OCI-LY1 (cell line): ENCODE data around the gene ALCAM.

Experiments
- H2AFZ ChIP-seq: fragments of 200-600 bp; sonication (generic), shearing (Covaris generic); 2 replicates; pipeline ENCODE4 v1.6.0; 2014; ENCODE audit warnings: antibody characterized with exemption, mild to moderate bottlenecking, low read length
- H3F3A ChIP-seq: fragments of 200-600 bp; sonication (generic), shearing (Covaris generic); 2 replicates; pipeline ENCODE4 v1.6.0; 2014; ENCODE audit warnings: mild to moderate bottlenecking, antibody characterized with exemption, low read length, moderate library complexity; ENCODE audit not compliant: insufficient read depth
- H3K27ac ChIP-seq: fragments of 200-600 bp; sonication (generic); 2 replicates; pipeline ENCODE4 v1.5.1; 2014; ENCODE audit warnings: low read length, mixed run types, mild to moderate bottlenecking, low read depth; ENCODE audit not compliant: poor library complexity, severe bottlenecking
- H3K27me3 ChIP-seq: fragments of 200-600 bp; sonication (generic); 2 replicates; pipeline ENCODE4 v1.6.0; 2014; ENCODE audit warnings: antibody characterized with exemption, mild to moderate bottlenecking, low read length, moderate library complexity; ENCODE audit not compliant: insufficient read depth
- H3K36me3 ChIP-seq: fragments of 200-600 bp; sonication (generic); 2 replicates; pipeline ENCODE4 v1.6.1; 2014; ENCODE audit warnings: mild to moderate bottlenecking, antibody characterized with exemption, low read length, moderate library complexity, mixed read lengths; ENCODE audit not compliant: insufficient read depth
- H3K4me1 ChIP-seq: fragments of 200-600 bp; sonication (generic); 2 replicates; pipeline ENCODE4 v1.5.1; 2014; ENCODE audit warnings: mild to moderate bottlenecking, low read length, moderate library complexity; ENCODE audit not compliant: insufficient read depth, severe bottlenecking
- H3K4me2 ChIP-seq: fragments of 200-600 bp; sonication (generic), shearing (Covaris generic); 2 replicates; pipeline ENCODE4 v1.6.1; 2014; ENCODE audit warnings: low read length
- H3K4me3 ChIP-seq: fragments of 200-600 bp; sonication (generic); 2 replicates; pipeline ENCODE4 v1.5.1; 2014; ENCODE audit warnings: low read length, low read depth, mild to moderate bottlenecking, mixed read lengths; ENCODE audit not compliant: poor library complexity, severe bottlenecking
- H3K79me2 ChIP-seq: fragments of 200-600 bp; shearing (Covaris generic); 2 replicates; pipeline ENCODE4 v1.6.1; 2016; ENCODE audit warnings: mixed run types, low read length, mixed read lengths; ENCODE audit not compliant: insufficient read depth
- H3K9ac ChIP-seq: fragments of 200-600 bp; sonication (generic), shearing (Covaris generic); 2 replicates; pipeline ENCODE4 v1.6.1; 2014; ENCODE audit warnings: mild to moderate bottlenecking, low read length, mixed read lengths
- H3K9me2 ChIP-seq: fragments of 200-600 bp; sonication (generic), shearing (Covaris generic); 2 replicates; pipeline ENCODE4 v1.6.1; 2014; ENCODE audit warnings: low read depth, mild to moderate bottlenecking, low read length, mixed read lengths
- H3K9me3 ChIP-seq: fragments of 200-600 bp; shearing (Covaris generic); 2 replicates; pipeline ENCODE4 v1.6.1; 2014; ENCODE audit warnings: low read length, mixed read lengths
- H4K20me1 ChIP-seq: fragments of 200-600 bp; sonication (generic), shearing (Covaris generic); 2 replicates; pipeline ENCODE4 v1.6.0; 2016; ENCODE audit warnings: mild to moderate bottlenecking, low read length; ENCODE audit not compliant: insufficient read depth
- CTCF ChIP-seq: fragments of 200-600 bp; sonication (generic), shearing (Covaris generic); IDR thresholded peaks from 2 replicates; pipeline ENCODE4 v1.5.1; 2017; ENCODE audit warnings: mild to moderate bottlenecking, antibody characterized with exemption, low read length, moderate library complexity, mixed read lengths
- EZH2 ChIP-seq: fragments of 200-600 bp; sonication (generic), shearing (Covaris generic); IDR thresholded peaks from 2 replicates; pipeline ENCODE4 v1.8.0; 2017; ENCODE audit warnings: borderline replicate concordance, mixed run types, mild to moderate bottlenecking, antibody characterized with exemption, low read length, moderate library complexity, mixed read lengths

The ALCAM gene

DNA sequence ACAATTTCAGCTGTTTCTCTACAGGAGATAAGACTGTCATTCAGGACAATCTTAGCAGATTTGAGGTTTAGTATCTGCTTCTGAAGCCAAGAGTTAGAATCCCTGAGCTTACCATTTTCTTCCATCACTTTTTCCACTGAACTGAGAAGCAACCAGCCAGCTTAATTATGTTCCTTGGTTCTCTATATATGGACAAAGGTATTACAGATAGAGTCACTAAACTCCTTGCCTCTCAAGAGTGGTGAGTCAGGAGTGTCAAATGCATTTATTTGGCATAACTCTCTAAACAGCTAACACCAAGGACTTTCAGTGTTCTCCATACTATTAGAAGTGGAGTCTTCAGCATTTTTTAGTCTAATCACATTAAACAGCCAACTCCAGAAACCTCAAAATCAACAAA lies 239.3 kb downstream of the ALCAM start:
- TF ChIP-seq EZH2 (no peak), CTCF (no peak)
- H3K27ac ChIP-seq, result no peak overlapping the region
- no peak overlapping the region for H3K4me2 ChIP-seq
- no peaks in the 10 kb centered on the region for H3K36me3 ChIP-seq
- no peaks in the 10 kb centered on the region for H4K20me1 ChIP-seq
- H3F3A ChIP-seq, result no peaks in the 10 kb centered on the region
- no peak overlapping the region for H3K4me3 ChIP-seq
- H3K9me3 ChIP-seq, result no peaks in the 10 kb centered on the region
- H2AFZ ChIP-seq, result no peak overlapping the region
- no peaks in the 10 kb centered on the region for H3K27me3 ChIP-seq
- H3K9ac ChIP-seq, result no peak overlapping the region
- H3K9me2 ChIP-seq, result no peaks in the 10 kb centered on the region
- no peaks in the 10 kb centered on the region for H3K79me2 ChIP-seq
- no peaks in the 10 kb centered on the region for H3K4me1 ChIP-seq

- no peaks in the 10 kb centered on the region for H3K9me3 ChIP-seq
- H4K20me1 ChIP-seq, result no peaks in the 10 kb centered on the region
- H3K4me3 ChIP-seq, result no peak overlapping the region
- H3K36me3 ChIP-seq, result no peaks in the 10 kb centered on the region
- H3K27ac ChIP-seq, result no peak overlapping the region
- no peak overlapping the region for H3K9ac ChIP-seq
- H3K79me2 ChIP-seq, result no peaks in the 10 kb centered on the region
- no peak for TF ChIP-seq EZH2
- TF ChIP-seq CTCF, result no peak
- H3F3A ChIP-seq, result no peaks in the 10 kb centered on the region
- H3K4me2 ChIP-seq, result no peak overlapping the region
- H3K27me3 ChIP-seq, result no peaks in the 10 kb centered on the region
- H2AFZ ChIP-seq, result no peak overlapping the region
- no peaks in the 10 kb centered on the region for H3K4me1 ChIP-seq
- H3K9me2 ChIP-seq, result no peaks in the 10 kb centered on the region
Observed at GRCh38 chr3:105608623-105609022, 241.9 kb downstream of the ALCAM start.

DNA sequence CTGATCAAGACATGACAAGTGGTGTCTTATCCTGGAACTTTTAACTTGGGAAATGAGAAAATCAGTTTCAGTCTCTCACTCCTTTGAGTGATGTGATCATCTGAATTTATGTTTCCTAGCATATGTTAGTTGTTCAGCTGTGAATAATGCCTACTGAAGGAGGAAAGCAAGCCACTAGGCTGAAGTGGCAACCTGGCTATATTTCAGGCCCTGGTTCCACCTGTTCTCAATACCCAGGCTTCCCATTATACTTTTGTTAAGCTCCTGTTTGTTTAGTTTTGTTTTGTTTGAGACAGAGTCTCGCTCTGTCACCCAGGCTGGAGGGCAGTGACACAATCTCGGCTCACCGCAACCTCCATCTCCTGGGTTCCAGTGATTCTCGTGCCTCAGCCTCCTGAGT lies 243.8 kb downstream of the ALCAM start:
- TF ChIP-seq EZH2 (no peak), CTCF (no peak)
- no peak overlapping the region for H3K27ac ChIP-seq
- no peaks in the 10 kb centered on the region for H3K9me3 ChIP-seq
- H4K20me1 ChIP-seq, result no peaks in the 10 kb centered on the region
- no peaks in the 10 kb centered on the region for H3K27me3 ChIP-seq
- no peaks in the 10 kb centered on the region for H3K36me3 ChIP-seq
- no peaks in the 10 kb centered on the region for H3K79me2 ChIP-seq
- no peak overlapping the region for H3K4me3 ChIP-seq
- no peaks in the 10 kb centered on the region for H3K9me2 ChIP-seq
- no peaks in the 10 kb centered on the region for H3F3A ChIP-seq
- no peak overlapping the region for H3K4me2 ChIP-seq
- H2AFZ ChIP-seq, result no peak overlapping the region
- H3K9ac ChIP-seq, result no peak overlapping the region
- no peaks in the 10 kb centered on the region for H3K4me1 ChIP-seq
